Measurements from ENCODE around the gene DACH1. TPM values are rescaled to one million over a fixed set of nuclear protein-coding genes. Genes with fewer than 3 reads are reported as not detected.

Gene DACH1
- polyA plus RNA-seq, 3 donors, result 0.03 to 0.69 (median 0.26) TPM

DNA sequence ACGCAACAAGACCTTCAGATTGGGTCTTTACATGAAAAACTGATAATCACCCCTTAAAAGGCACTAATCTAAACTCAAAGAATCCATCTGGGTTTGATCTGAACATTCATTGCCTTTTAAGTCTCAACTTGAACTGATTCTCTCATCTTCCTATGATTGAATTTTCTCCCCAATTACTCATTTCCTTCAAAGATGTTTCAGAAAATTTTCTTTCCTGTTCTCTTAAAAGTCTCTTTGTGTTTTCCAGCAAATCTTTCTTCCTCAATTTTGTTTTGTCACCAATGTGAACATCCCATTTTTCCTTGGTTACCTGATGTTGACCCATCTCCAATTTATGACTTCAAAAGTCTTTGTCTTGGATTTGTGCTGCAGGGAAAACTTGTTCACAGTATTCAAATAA is 234.3 kb downstream of the DACH1 start:
- H3K27me3 ChIP-seq (ENCODE audit: control insufficient read depth in 2 of 2, insufficient read depth in 2 of 2, low read length in 2 of 2), result no peaks in the 10 kb centered on the region
- intact Hi-C loops (cut with micrococcal nuclease), result no loop called here
- no peak overlapping the region for H3K4me2 ChIP-seq (replicated peaks; ENCODE audit: extremely low read depth, low read length, poor library complexity, severe bottlenecking)
- H2AFZ ChIP-seq (ENCODE audit: insufficient read depth, low read depth, low read length, poor library complexity, severe bottlenecking), result no peak overlapping the region
- Mint-ChIP-seq H3K4me3 (no peak overlapping the region), H3K36me3 (no peaks in the 10 kb centered on the region), H3K9me3 (no peaks in the 10 kb centered on the region), H3K27ac (peak overlapping the region in 1 of 7 donors; percentile 73), H3K27me3 (ENCODE audit: low read depth in 3 of 3) (peaks cover 0 to 2% (median 0%) of the 10 kb centered on the region in 3 donors), H3K4me1 (peaks cover 18% of the 10 kb centered on the region)
- WGBS (ENCODE audit: insufficient coverage), result 100% methylated on average over 1 of the region's 1 CpG
- no peaks in the 10 kb centered on the region for H4K20me1 ChIP-seq (ENCODE audit: insufficient read depth, low read length)
- DNase-seq, result no peak
- no peaks in the 10 kb centered on the region for H3K9me3 ChIP-seq (replicated peaks in 1 of 2; ENCODE audit: control insufficient read depth in 1 of 2, insufficient read depth in 1 of 2, low read length in 2 of 2)
- no peaks in the 10 kb centered on the region for H3K79me2 ChIP-seq (ENCODE audit: insufficient read depth, low read length)
- H3K4me3 ChIP-seq (replicated peaks in 1 of 3; ENCODE audit: low read depth in 2 of 3, low read length in 3 of 3), result no peak overlapping the region
- no peak overlapping the region for H3K27ac ChIP-seq (ENCODE audit: low read depth in 1 of 2, low read length in 2 of 2)
- no peaks in the 10 kb centered on the region for H3K4me1 ChIP-seq (ENCODE audit: control insufficient read depth in 1 of 2, insufficient read depth in 2 of 2, low read length in 2 of 2)
- no peaks in the 10 kb centered on the region for H3K36me3 ChIP-seq (replicated peaks in 1 of 2; ENCODE audit: control insufficient read depth in 1 of 2, insufficient read depth in 2 of 2, low read length in 2 of 2)
- TF ChIP-seq, protein P1, sequence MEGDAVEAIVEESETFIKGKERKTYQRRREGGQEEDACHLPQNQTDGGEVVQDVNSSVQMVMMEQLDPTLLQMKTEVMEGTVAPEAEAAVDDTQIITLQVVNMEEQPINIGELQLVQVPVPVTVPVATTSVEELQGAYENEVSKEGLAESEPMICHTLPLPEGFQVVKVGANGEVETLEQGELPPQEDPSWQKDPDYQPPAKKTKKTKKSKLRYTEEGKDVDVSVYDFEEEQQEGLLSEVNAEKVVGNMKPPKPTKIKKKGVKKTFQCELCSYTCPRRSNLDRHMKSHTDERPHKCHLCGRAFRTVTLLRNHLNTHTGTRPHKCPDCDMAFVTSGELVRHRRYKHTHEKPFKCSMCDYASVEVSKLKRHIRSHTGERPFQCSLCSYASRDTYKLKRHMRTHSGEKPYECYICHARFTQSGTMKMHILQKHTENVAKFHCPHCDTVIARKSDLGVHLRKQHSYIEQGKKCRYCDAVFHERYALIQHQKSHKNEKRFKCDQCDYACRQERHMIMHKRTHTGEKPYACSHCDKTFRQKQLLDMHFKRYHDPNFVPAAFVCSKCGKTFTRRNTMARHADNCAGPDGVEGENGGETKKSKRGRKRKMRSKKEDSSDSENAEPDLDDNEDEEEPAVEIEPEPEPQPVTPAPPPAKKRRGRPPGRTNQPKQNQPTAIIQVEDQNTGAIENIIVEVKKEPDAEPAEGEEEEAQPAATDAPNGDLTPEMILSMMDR (IDR thresholded peaks at IDR 0.05), result no peak
- H3K9ac ChIP-seq (ENCODE audit: insufficient read depth, low read length, poor library complexity, severe bottlenecking), result no peak overlapping the region

DNA sequence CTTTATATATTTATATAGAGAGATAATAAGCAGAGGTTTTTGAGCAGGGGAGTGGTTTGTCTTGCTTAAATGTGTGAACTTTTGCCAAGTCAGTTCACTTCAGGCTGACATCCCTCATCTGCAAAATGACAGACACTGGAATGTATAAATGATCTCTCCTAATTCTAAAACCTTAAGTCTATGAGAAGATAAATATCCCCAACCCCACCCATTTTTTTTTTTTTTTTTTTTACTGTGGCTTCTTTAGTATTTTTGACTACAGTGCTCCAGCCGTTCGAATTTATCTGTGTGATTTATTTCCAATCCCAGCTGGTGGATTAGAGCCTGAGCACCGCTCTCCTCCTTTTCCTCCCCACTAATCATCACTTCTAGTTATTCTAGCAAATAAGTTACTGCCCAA is 234.8 kb downstream of the DACH1 start:
- TF ChIP-seq, protein P1 (IDR thresholded peaks at IDR 0.05), result no peak
- H3K27me3 Mint-ChIP-seq (ENCODE audit: low read depth in 3 of 3), result peaks cover 0 to 2% (median 0%) of the 10 kb centered on the region in 3 donors
- Histone ChIP-seq H3K27me3 (ENCODE audit: control insufficient read depth in 2 of 2, insufficient read depth in 2 of 2, low read length in 2 of 2) (no peaks in the 10 kb centered on the region), H3K4me2 (replicated peaks; ENCODE audit: extremely low read depth, low read length, poor library complexity, severe bottlenecking) (no peak overlapping the region), H3K9ac (ENCODE audit: insufficient read depth, low read length, poor library complexity, severe bottlenecking) (no peak overlapping the region), H4K20me1 (ENCODE audit: insufficient read depth, low read length) (no peaks in the 10 kb centered on the region), H3K36me3 (replicated peaks in 1 of 2; ENCODE audit: control insufficient read depth in 1 of 2, insufficient read depth in 2 of 2, low read length in 2 of 2) (no peaks in the 10 kb centered on the region), H3K79me2 (ENCODE audit: insufficient read depth, low read length) (no peaks in the 10 kb centered on the region), H3K27ac (ENCODE audit: low read depth in 1 of 2, low read length in 2 of 2) (no peak overlapping the region), H3K4me1 (ENCODE audit: control insufficient read depth in 1 of 2, insufficient read depth in 2 of 2, low read length in 2 of 2) (no peaks in the 10 kb centered on the region), H3K4me3 (replicated peaks in 1 of 3; ENCODE audit: low read depth in 2 of 3, low read length in 3 of 3) (no peak overlapping the region), H3K9me3 (replicated peaks in 1 of 2; ENCODE audit: control insufficient read depth in 1 of 2, insufficient read depth in 1 of 2, low read length in 2 of 2) (no peaks in the 10 kb centered on the region), H2AFZ (ENCODE audit: insufficient read depth, low read depth, low read length, poor library complexity, severe bottlenecking) (no peak overlapping the region)
- H3K9me3 Mint-ChIP-seq, result no peaks in the 10 kb centered on the region
- no peak for DNase-seq
- no peak overlapping the region for H3K4me3 Mint-ChIP-seq
- intact Hi-C loops (cut with micrococcal nuclease), result no loop called here
- WGBS (ENCODE audit: insufficient coverage), result no CpG with 5 or more reads among the region's 3 CpGs
- H3K27ac Mint-ChIP-seq, result no peak overlapping the region
- H3K36me3 Mint-ChIP-seq, result peaks cover 0 to 2% of the 10 kb centered on the region in 2 donors
- peaks cover 18% of the 10 kb centered on the region for H3K4me1 Mint-ChIP-seq

Measured in CD14-positive monocyte (primary cell).